H1 (cell line): ENCODE results near the gene SOWAHC.

Source experiments
- CTCF ChIP-seq, 3 experiments: IDR thresholded peaks; 1 replicate in 2 of 3; 2 replicates in 1 of 3; pipeline versions ENCODE4 v1.5.1 to v1.6.1; 2011; ENCODE audit warnings: low read length in 3 of 3, mild to moderate bottlenecking in 3 of 3, inconsistent platforms in 2 of 3, low read depth in 1 of 3, moderate library complexity in 1 of 3; ENCODE audit not compliant: insufficient read depth in 1 of 3; ENCODE audit errors: control extremely low read depth in 1 of 3
- MAX ChIP-seq: IDR thresholded peaks from 2 replicates; pipeline ENCODE4 v1.6.1; 2012; ENCODE audit warnings: inconsistent platforms

GRCh38 chr2:109646961-109647360 lies 32.8 kb downstream of the SOWAHC start:
- no peak for TF ChIP-seq CTCF (IDR thresholded peaks at IDR 0.05; ENCODE audit: control extremely low read depth in 1 of 3, insufficient read depth in 1 of 3, low read depth in 1 of 3, low read length in 3 of 3)
- TF ChIP-seq MAX, result no peak
